ENCODE results near the gene VSIG10. TPM values are rescaled to one million over a fixed set of nuclear protein-coding genes. Genes with fewer than 3 reads are reported as not detected.
"Not testable (repeated sequence)": the region's sequence is repeated elsewhere in the genome, so short reads cannot be mapped to it uniquely, and the experiment has no call there.

VSIG10 gene
- total RNA-seq, 2 experiments from 2014 or later: 7.5 to 8.2 TPM

GRCh38 chr12:118022097-118022727 lies 81.6 kb downstream of the VSIG10 start:
- Mint-ChIP-seq H3K36me3 (ENCODE audit: low read depth) (peaks cover 75% of the 10 kb centered on the region), H3K4me1 (ENCODE audit: low read depth) (peaks cover 21% of the 10 kb centered on the region)
- CTCF ChIA-PET: interaction anchor here (1.0 kb wide), 1 partner anchor 33 kb away, joined by 5 read pairs; no protein-coding TSS in a partner anchor
- H3K9me3 Mint-ChIP-seq (ENCODE audit: insufficient read depth); DNase-seq; ATAC-seq; H3K4me3 Mint-ChIP-seq; H3K27me3 Mint-ChIP-seq (ENCODE audit: low read depth); H3K27ac Mint-ChIP-seq; POLR2A ChIA-PET: not testable (repeated sequence)

DNA sequence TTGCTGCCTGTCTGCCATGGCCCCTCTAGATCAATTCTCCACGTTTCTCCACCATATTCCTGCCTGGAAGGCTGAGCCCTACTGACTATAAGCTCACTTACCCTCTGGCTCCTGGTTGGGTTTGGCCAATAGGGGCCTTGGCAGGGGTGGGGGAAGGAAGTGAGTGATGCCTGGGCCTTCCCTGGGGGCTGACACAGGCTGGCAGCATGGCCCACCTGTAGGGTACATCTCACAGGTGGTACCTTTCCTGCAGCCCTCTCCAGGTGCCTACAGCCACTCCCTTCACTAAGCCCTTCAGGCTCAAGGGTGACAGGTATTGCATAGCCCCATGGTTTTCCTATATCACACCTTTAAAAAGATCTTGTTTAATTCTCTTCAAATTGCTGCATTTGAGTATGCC lies 83.8 kb downstream of the VSIG10 start:
- POLR2A ChIA-PET: no interaction called here
- CTCF ChIA-PET: interaction anchor here (1.0 kb wide), 1 partner anchor 15 kb away, joined by 3 read pairs; no protein-coding TSS in a partner anchor
- H3K9me3 Mint-ChIP-seq (ENCODE audit: insufficient read depth): no peaks in the 10 kb centered on the region
- H3K27me3 Mint-ChIP-seq (ENCODE audit: low read depth): no peaks in the 10 kb centered on the region
- peaks cover 58% of the 10 kb centered on the region for H3K36me3 Mint-ChIP-seq (ENCODE audit: low read depth)
- no peak overlapping the region for H3K27ac Mint-ChIP-seq
- no peak for DNase-seq
- ATAC-seq: no peak
- H3K4me1 Mint-ChIP-seq (ENCODE audit: low read depth): peaks cover 31% of the 10 kb centered on the region
- H3K4me3 Mint-ChIP-seq: no peak overlapping the region

DNA sequence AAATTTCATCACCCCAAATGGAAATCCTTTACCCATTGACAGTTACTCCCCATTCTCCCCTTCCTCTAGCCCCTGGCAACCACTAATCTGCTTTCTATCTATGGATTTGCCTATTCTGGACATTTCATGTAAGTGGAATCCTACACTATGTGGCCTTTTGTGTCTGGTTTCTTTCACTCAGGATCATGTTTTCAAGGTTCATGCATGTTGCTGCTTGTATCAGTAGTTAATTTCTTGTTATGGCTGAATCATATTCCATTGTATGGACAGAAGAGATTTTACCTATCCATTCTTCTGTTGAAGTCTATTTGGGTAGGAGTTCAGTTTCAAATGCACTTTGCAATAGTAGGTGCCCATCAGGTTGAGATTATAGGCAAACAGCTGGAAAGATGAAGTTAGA lies 85.9 kb downstream of the VSIG10 start:
- H3K4me1 Mint-ChIP-seq (ENCODE audit: low read depth): peaks cover 31% of the 10 kb centered on the region
- ChIA-PET CTCF (interaction anchor here (1.2 to 2.9 kb wide), 4 partner anchors 37 to 359 kb away, joined by 4 to 21 read pairs (median 8); partner anchors contain the start of gene SUDS3), POLR2A (interaction anchor here (2.1 kb wide), 1 partner anchor 43 kb away, joined by 8 read pairs; the partner anchor contains the start of gene WSB2)
- DNase-seq (no peak), ATAC-seq (no peak)
- peak overlapping the region; percentile 98 for H3K4me3 Mint-ChIP-seq
- H3K27me3 Mint-ChIP-seq (ENCODE audit: low read depth): peaks cover 6% of the 10 kb centered on the region
- peak overlapping the region; percentile 61 for H3K27ac Mint-ChIP-seq
- H3K9me3 Mint-ChIP-seq (ENCODE audit: insufficient read depth): no peaks in the 10 kb centered on the region
- peaks cover 47% of the 10 kb centered on the region for H3K36me3 Mint-ChIP-seq (ENCODE audit: low read depth)

DNA sequence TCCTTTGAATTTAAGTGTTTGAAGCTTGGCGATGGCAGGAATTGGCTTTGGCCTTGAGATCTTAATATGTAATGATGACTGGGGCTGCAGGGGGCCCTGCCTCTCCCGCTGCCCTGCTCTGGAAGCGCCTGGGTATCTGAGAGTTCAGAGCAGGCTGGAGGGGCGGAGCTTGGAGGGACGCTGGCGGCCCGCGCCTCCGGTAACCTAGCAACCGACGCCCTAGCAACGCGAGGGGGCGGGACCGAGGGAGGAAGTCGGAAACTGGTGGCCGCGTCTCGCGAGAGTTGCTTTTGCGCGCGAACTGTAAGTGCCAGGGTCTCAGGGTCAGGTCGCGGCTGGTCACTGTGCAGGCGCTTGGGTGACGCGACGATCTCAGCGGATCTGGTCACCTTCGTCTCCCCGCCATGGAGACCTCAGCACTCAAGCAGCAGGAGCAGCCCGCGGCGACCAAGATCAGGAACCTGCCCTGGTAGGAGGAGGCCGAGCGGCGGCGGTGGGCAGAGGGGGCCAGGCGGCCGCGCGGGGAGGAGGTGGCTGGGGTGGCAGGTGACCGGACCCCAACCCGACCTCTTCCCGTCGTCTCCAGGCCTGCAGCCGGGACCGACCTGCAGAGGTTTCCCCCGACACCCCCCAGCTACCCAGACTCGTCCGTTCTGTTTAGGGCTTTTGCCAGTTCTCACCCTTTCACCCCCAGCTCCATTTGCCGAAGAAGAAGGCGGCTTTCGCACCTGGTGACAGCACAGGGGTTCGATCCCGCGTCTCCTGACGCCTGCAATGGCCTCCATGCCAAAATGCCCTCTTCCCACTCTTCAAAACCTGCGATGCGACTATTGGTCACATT lies 87.2 kb downstream of the VSIG10 start, which contains the start of gene RFC5:
Gene RFC5, plus strand, starts transcription at position 280 of the 841 bp plus-strand sequence. Its CDS starts 125 bp downstream, at position 405.
- ATAC-seq (peak; percentile 96), DNase-seq (peak; percentile 98)
- peaks cover 6% of the 10 kb centered on the region for H3K27me3 Mint-ChIP-seq (ENCODE audit: low read depth)
- H3K4me1 Mint-ChIP-seq (ENCODE audit: low read depth): peaks cover 31% of the 10 kb centered on the region
- H3K4me3 Mint-ChIP-seq: peak within 1 kb of the TSS; percentile 98
- ChIA-PET CTCF (interaction anchor here (1.2 to 2.9 kb wide), 5 partner anchors 38 to 360 kb away, joined by 4 to 21 read pairs (median 6); partner anchors contain the start of gene SUDS3), POLR2A (interaction anchor here (0.6 to 2.1 kb wide), 9 partner anchors 18 to 909 kb away, joined by 3 to 10 read pairs (median 3); partner anchors contain the start of genes PEBP1 and WSB2)
- H3K36me3 Mint-ChIP-seq (ENCODE audit: low read depth): peaks cover 36% of the 10 kb centered on the region
- H3K27ac Mint-ChIP-seq: peak within 1 kb of the TSS; percentile 94
- H3K9me3 Mint-ChIP-seq (ENCODE audit: insufficient read depth): no peaks in the 10 kb centered on the region

DNA sequence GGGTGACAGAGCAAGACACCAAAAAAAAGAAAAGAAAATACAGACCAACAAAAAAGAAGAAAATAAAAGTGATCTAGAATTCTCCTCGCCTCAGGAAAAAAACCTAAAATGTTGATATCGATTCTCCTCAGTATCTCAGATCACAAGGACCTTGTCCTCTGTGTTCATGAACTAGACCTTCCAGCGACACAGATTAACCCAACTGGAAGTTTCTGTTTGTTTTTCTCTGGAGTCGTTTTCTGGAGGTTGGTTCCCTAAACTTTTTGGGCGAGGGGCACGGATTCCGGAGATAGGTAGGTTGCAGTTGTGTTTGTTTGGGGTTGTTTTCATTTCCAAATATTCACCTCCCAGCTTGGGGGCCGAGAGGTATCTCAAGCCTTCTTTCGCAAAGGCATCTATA lies 87.9 kb downstream of the VSIG10 start:
- Mint-ChIP-seq H3K27ac (no peak overlapping the region), H3K4me1 (ENCODE audit: low read depth) (peaks cover 31% of the 10 kb centered on the region), H3K36me3 (ENCODE audit: low read depth) (peaks cover 29% of the 10 kb centered on the region), H3K4me3 (peak overlapping the region; percentile 98), H3K27me3 (ENCODE audit: low read depth) (peaks cover 6% of the 10 kb centered on the region), H3K9me3 (ENCODE audit: insufficient read depth) (no peaks in the 10 kb centered on the region)
- CTCF ChIA-PET: interaction anchor here (1.9 to 2.9 kb wide), 2 partner anchors 49 to 361 kb away, joined by 11 to 21 read pairs; partner anchors contain the start of gene SUDS3
- DNase-seq (no peak), ATAC-seq (no peak)
- POLR2A ChIA-PET: interaction anchor here (0.6 to 2.1 kb wide), 7 partner anchors 19 to 908 kb away, joined by 3 to 10 read pairs (median 3); partner anchors contain the start of genes PEBP1 and WSB2

GRCh38 chr12:118015306-118015705 lies 88.5 kb downstream of the VSIG10 start:
- peaks cover 31% of the 10 kb centered on the region for H3K4me1 Mint-ChIP-seq (ENCODE audit: low read depth)
- no peak for ATAC-seq
- no peak for DNase-seq
- peaks cover 23% of the 10 kb centered on the region for H3K36me3 Mint-ChIP-seq (ENCODE audit: low read depth)
- no peaks in the 10 kb centered on the region for H3K9me3 Mint-ChIP-seq (ENCODE audit: insufficient read depth)
- ChIA-PET POLR2A (no interaction called here), CTCF (interaction anchor here (2.9 kb wide), 1 partner anchor 50 kb away, joined by 21 read pairs; no protein-coding TSS in a partner anchor)
- H3K27ac Mint-ChIP-seq: no peak overlapping the region
- peaks cover 6% of the 10 kb centered on the region for H3K27me3 Mint-ChIP-seq (ENCODE audit: low read depth)
- no peak overlapping the region for H3K4me3 Mint-ChIP-seq

Other genes with a start within 250 kb of the VSIG10 start
- not detected for gene KSR2, start 135.0 kb downstream of the VSIG10 start, total RNA-seq
- 10 to 100 TPM; 52.5 to 57.6 TPM for gene RFC5, start 87.3 kb downstream of the VSIG10 start, total RNA-seq
- 10 to 100 TPM; 44.6 to 45.0 TPM for gene WSB2, start 42.8 kb downstream of the VSIG10 start, total RNA-seq
- gene PEBP1, start 32.1 kb upstream of the VSIG10 start, total RNA-seq: 100 to 1,000 TPM; 115 to 118 TPM